Stimulated activated CD8-positive, alpha-beta memory T cell treated with anti-CD3 and anti-CD28 coated beads, Interleukin-4, amount 100 ng/mL, for 4 hours (primary cell): Measurements from ENCODE around the gene CXCR5.

Source experiments
- DNase-seq, 2 donors: peaks; one replicate each; pipeline ENCODE4 v3.0.0-alpha.2; 2020; ENCODE audit warnings: low read depth in 2 of 2, low spot score in 1 of 2

CXCR5 gene

GRCh38 chr11:118912742-118913410, 29.2 kb downstream of the CXCR5 start:
- DNase-seq: no peak

DNA sequence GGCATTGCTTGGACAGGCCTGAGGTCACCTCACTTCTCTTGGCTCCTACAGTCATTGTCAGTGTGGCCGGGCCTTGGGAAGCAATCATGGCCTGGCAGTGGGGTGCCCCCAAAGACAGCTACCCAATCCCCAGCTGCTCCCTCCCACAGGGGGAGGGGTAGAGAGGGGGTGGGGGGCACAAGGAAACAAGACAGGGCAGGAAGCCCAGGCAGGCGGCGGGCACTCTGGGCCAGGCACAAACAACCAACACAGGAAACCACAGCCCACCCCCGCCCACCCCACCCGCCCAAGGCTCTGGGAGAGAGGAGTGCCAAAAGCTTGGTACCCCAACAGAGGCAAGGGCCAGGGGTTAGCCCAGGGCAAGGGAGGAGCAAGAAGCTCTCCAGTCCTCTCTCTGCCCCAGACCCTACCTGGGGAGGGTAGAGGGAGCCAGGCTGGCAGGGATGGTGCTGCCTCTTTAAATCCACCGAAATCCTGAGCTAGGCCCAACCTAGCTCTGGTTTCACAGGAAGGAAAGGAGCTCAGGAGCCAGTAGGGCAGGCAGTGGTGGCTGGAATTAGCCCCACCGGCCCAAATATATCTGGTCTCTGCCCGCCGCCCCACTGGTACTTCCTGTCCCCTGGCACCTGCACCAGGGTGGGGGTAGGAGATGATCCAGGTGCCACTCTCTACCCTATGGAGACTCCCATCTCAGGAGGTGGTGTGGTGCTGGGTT, 29.9 kb downstream of the CXCR5 start:
- DNase-seq: no peak

DNA sequence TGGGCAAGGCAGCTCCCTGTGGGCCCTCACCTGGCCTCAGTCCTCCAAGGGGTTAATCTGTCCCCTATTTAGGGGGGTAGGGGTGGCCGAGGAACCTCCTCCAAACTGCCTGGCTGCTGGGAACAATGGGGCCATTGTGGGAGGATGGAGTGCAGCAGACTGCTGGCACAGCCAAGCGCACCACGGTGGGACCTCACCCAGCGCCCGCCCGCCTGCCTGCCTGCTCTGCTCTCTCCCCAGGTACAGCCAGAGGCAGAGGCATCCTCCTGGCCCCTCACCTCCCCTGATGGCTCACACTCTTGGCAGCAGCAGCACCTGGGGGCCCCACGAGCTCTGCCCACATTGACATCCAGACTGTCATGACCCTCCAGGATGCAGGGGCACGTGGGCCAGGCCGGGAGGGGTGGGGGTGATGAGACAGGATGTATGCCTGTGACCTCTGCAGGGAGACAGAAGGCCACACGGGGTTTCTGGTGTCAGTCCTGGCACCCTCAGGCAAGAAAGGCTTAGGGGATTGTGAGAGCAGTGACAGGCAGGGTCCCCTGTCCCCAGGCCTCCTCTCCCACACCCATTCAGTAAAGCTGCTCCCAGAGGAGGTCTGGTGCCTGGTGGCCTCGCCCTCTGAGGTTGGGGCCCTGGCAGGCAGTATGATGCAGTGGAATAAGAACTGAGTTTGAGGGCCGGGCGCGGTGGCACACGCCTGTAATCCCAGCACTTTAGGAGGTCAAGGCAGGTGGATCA, 30.7 kb downstream of the CXCR5 start:
- DNase-seq: no peak

GRCh38 chr11:118914987-118915386, 31.3 kb downstream of the CXCR5 start:
- DNase-seq: no peak

- DNase-seq: no peak
These were observed 31.7 kb downstream of the CXCR5 start for GRCh38 chr11:118915396-118915795.

DNA sequence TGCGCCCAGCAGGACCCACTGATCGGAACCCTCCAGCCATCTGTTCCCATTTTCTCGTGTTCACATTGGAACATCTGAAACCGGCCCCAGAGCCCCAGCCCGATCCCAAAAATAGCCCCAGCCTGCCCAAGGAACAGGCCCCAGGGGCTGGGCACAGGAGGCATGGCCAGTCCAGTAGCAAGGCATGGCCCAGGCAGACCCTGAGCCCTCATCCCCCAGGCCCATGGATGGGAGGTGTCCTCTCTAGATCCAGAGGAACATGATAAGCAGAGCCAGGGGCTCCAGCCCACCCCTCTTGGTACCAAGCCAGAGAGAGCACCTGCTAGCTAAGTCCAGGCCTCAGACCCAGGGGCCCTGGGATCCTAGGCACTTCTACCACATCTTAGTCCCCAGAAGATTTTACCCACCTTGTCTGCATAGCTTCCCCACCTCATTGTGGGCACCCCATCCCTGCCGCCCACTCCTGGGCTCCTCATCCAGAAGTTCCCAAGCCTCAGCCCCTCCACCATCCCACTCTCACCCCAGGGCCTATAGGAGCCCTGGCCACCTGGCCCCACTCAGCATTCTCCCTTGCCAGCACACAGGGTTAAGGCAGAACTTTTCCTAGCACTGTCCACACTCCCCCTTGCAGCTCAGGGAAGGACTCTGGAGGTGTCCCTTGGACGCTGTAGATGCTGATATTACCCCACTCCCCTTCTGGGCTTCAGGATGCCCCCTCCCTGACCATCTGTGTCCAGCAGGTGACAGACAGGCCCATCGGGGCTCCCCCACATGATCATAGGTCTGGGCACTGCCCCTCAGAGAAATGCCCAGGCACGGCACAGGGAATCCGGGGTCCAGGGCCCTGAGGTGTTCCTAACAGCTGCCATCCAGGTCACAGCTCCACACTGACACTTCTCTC, 32.5 kb downstream of the CXCR5 start:
- no peak for DNase-seq

DNA sequence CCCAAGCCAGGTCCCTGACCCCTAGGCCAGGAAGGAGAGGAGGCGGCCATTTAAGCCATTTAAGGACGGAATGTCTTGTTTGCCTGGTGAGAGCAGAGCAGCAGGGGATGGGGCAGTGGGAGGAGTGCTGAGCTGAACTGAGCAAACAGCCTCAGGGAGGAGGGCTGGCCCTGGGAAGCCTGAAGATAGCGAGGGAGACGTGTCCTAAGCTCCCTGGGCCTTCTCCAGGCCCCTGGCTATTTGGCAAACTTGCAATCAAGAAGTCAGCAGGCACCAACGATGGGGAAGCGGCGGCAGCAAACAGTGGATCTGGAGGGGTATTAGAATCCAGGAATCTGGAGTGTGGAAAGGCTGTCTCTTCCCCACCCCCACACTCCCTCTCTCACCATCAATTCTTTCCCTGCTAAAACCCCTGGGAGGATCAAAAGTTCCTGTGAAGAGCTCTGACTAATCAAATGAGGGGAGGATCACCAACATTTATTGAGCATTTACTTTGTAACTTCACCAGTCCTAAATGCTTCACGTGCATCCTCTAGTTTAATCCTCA, 33.2 kb downstream of the CXCR5 start:
- DNase-seq: no peak

DNA sequence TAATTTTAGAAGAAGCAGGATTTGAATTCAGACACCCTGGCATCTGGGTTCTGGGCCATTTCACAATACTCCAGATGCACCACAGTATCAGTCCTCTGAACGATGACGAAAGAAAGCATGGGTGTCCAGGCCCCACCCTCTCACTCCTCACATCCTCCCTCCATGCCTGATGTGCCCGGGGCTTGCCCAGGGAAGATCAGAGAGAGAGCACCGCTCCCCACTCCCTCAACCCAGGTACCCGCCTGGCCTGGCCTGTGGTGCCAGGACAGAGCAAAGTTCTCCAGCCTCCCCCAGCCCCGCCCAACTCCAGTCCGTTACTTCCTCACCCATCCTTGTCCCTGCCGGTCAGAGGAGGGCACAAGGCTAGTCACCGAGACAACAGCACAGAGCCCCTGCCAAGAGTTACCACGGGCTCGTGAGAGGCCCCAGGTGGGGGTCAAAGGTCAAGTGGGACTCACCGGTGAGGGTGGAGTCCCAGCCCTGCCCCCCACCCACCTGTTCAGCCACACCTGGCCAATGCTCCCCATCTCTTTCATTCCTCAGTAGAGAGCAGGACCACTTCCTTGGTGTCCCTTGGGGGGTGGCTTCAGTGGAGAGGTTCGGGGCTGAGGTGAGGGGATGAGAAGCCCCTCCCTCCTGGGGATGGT, 33.9 kb downstream of the CXCR5 start:
- no peak for DNase-seq

DNA sequence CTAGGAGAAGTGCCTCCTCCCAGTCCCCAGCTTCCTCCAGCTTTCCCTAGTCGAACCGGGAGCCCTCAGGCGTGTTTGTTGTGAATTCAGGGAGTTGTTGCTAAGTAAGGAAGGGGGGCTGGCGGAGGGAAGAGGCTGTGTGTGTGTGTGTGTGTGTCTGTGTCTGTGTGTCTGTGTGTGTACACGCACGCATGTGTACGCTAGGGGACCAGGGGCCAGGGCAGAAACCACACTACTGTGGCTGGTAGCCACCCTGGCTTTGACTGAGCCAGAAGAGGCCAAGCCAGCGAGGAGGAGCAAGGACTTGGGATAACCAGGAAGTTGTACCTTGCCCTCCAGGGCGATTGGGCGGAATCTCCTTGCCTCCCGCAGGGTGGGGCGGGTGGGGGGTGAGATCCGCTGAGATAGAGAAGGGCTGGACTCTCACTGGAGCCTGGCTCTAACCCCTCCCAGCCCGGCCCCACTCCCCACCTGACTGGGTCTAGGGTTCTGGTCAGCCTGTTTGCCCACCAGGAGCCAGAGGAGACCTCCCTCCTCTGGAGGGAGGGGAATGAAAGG, 34.5 kb downstream of the CXCR5 start:
- no peak for DNase-seq

DNA sequence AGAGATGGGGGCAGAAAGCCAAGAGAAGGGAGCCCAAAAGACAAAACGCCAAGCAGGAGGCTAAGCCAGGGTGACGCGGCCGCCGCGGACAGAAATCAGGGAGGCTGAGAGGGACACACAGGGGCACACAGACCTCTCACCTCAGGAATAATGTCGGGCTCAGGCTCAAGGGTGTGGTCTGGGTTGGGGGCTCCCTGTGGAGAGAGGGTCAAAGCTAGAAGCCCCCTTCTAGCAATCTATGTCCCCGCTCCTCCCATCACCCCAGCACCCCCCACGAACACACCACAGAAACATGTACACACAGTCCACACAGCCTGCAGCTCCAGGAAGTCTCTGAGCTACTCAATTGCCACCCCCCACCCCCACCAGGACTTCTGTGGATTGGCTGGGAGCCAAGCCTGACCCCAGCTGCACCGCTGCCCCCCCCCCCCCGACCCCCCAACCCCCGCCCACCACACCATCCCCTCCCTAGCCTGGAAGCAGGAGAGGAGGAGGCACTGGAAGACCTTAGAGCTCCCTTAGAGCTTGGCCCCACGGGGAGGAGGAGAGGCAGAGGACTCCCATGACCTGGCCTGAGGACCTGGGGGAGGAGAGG, 35.1 kb downstream of the CXCR5 start:
- DNase-seq: no peak

DNA sequence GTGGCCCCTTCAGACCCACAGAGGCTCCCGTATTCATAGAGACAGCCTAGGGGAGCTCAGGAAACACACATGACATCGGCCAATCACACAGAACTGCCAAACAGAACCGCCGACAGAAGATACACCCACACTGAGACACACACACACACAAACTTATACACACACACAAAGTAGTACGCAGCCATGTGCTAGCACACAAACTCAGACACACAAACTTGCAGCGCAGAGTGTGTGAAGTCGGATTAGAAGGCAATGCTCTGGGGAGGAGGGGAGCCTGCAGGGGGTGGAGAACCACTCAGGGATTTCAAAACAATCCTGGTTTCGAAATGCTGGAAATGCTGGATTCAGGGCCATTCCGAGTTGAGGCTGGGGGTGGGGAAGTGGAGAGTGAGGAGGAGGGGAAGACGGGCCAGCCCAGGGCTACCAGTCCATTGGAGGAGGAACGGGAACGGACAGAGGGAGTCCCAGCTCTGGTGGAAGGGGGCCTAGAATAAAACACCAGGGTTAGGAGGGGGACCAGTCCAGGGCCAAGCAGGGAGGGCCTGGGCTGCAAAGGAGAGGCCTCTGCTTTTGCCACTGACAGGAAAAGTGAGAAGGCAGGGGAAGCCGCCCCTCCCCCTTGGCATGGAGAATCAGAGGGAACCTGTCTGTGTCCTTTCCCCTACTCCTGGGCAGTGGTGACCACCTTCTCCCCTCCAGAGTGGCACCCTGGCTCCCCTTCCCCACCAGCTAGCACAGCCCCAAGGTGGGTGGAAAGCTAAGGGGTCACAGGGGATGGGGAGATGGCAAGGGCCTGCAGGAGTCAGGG, 37.6 kb downstream of the CXCR5 start:
- DNase-seq: no peak

DNA sequence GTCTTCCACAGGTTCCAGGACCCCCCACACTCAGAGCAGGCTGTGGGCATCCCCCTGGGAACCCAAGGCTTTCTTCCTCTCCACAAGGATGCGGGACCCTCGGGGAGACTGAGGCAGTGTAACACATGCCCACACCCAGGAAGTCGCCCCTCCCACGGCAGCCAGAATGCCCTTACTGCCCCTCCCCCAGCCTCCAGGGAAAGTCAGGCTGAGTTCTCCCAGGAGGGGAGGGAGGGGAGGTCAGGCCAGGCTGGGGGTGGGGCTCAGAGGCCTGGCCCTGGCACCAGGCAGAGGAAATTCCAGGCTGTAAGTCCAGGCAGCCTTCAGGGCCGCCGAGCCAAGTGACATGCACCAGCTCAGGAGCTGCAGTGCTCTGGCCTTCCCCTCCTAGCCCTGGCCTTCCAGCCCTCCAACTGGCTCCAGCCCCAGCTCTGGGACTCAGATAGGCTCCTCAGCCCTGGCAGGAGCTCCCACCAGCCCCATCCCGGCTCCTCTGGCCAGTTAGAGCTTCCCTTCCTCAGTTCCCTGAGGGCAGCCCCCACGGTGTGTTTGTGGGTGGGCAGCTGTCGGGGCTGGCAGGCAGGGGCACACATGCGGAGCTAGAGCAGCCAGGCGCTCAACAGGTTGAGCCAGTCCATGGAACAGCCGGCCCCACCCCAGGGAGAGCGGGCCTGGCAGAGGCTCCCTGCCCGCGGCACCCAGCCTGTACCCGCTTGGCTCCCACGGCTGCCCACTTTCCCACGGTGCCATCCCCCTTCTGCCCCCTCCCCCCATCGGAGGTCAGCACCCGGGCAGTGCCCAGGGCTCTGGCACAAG, 38.4 kb downstream of the CXCR5 start:
- DNase-seq: no peak

DNA sequence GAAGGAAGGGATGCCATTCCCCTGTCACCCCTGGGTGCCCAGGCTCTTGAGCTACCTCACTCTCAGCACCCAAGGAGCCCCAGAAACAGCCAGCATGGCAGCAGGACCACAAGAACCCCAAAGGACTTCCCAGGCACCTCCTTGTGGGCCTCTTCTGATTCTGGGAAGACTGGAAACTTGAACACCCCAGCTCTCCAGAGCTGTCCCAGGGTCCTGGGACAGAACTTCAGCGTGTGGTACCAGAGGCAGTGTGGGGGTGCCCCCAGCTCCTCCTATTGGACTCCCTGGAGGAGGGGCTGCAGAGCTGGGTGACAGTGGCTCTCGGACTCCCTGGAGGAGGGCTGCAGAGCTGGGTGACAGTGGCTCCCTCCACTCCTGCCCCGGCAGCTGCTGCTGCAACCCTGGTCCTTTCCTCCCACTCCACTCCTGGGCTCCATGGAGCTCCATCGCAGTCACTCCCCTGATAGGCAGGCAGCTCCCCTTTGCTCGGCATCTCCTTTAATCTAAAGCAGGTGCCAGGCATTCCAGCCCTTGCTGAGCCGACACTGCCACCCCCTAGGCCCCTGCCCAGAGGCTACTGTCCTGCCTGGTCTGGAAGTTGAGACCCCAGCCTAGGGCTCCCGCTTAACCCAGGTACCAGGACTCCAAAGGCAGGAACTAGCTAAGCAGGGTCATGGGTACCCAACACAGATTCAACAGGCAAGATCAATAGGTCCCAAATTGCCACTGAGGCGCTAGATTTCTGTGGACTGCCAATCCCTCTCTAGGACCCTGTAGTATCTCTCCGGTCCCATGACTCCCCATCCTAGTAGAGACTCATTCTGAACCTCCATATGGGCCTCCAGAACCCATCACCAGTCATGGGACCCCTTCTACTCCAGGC, 39.3 kb downstream of the CXCR5 start:
- no peak for DNase-seq

GRCh38 chr11:118923721-118924587, 40.3 kb downstream of the CXCR5 start:
- DNase-seq: no peak

DNA sequence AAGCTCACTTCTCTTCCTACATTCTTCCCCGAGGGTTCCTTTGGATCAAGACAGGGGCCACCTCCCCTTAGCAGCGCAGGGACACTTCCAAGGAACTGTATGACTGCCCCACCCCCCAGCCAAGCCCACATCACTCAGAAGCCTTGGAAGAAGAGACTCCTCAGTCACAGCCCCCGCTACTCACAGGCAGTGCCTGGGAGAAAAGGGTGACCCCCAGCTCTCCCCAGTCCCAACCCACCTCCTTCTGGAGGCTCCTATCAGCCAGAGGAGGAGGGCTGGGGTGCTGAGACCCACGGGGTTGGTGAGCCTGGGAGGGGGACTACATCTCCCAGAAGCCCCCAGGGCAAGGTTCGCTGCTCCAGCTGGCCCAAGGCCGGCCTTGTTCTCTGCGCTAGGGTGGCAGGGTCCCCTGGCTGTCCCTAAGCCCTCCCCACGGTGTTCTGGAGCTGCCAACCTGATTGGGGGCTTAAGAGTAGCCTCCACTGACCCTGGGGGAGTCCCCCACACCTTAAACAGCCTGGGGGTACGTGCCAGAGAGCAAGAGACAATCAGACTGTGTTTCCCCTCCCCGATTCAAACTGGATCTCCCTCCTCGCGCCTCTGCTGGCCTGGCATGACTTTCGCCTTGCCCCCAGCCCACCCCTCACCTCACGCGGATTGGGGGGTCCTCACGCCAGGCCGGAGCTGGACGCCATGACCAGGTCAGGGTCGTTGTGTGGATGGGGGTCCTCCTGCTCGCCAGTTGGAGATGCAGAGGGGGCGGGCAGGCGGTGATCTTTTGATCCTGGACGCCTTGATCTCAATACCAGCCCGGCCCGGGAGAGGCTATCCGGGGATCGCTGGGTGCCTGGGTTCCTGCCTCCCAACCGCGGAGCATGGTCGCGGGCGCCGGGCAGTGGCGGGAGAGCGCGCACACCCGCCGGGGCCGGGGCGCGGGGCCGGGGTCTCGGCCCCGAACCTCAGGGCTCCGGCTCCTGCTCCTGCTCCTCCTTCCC, 41.2 kb downstream of the CXCR5 start:
- DNase-seq: no peak
